Gastrocnemius medialis (tissue), 4 donors: ENCODE results near the gene GSG1L.

Experiments used
- CTCF ChIP-seq, 5 experiments: fragments of 450-650 bp in 3 of 5; fragments of 200-600 bp in 2 of 5; sonication (generic) in 2 of 5; IDR thresholded peaks in 4 of 5; conservative IDR thresholded peaks in 1 of 5; 1 replicate in 4 of 5; 2 replicates in 1 of 5; pipeline ENCODE4 v1.5.1; 2016 to 2019; ENCODE audit warnings: antibody characterized with exemption in 5 of 5, mild to moderate bottlenecking in 3 of 5, moderate library complexity in 3 of 5
- POLR2A ChIP-seq, 2 donors: fragments of 450-650 bp; IDR thresholded peaks; one replicate each; pipeline ENCODE4 v1.6.1; 2017; ENCODE audit warnings: antibody characterized with exemption in 2 of 2, mild to moderate bottlenecking in 2 of 2, moderate library complexity in 2 of 2

DNA sequence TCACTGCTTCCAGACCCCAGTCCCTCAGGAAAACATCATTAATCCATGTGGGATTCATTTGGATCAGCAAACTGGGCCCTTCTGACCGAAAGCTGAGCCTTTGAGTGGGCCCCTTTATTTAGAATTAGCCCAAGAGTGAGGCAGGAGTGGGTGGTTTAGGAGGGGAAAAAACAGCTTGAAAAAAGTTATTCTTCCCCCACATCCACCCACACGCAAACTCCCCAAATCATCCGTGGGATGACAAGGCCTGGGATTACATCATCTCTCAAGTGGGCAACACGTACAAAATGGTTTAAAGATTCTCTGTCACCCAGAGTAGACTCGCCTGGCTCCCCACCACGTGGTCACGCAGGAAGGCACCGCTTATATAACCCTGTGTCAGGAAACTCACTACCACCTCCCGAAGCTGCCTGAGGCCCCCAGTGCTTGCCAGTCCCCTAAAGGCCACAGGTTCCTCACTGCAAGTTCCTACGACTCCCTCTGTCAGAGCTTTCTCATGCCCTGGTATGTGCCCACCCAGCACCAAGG lies 27.6 kb downstream of the GSG1L start:
- no peak for TF ChIP-seq CTCF (IDR thresholded peaks at IDR 0.05 in 4 of 5, conservative IDR thresholded peaks at IDR 0.05 in 1 of 5)
- no peak for TF ChIP-seq POLR2A (IDR thresholded peaks at IDR 0.05)
